ENCODE measurements around the gene MAMDC2.

DNA sequence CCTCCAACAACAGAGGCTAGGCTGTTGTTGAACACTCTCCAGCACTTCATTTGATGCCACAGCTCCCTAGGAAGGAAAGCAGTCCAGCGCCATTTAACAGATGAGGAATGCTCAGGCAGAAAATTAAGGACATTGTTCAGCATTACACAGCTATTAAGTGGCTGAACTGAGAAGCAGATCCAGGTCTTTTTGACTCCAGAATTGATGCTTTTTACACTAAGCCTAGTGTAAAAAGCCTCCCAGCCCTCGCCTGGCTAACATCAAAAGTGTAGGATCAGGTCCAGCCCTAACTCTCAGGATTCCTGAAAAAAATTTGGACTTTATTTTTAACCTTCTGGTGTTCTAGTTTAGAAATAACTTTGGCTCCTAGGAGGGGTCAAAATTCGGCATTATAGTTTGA lies 108.7 kb downstream of the MAMDC2 start:
- TF ChIP-seq EZH2phosphoT487 (conservative IDR thresholded peaks at IDR 0.05; ENCODE audit: low read length) (no peak), CTCF (IDR thresholded peaks at IDR 0.05; ENCODE audit: insufficient read depth, low read length, poor library complexity, severe bottlenecking) (no peak)
